H1 (cell line): Measurements from ENCODE around the gene DERL2. TPM values are rescaled to one million over a fixed set of nuclear protein-coding genes. Genes with fewer than 3 reads are reported as not detected.

Experiments
- CTCF ChIA-PET: fragments of 300-600 bp; sonication (Branson Sonifier 250); formaldehyde crosslinking; loops from one replicate; lab custom pipeline; 2021; ENCODE audit not compliant: partially characterized antibody; lab: Charles Lee
- POLR2A ChIA-PET: fragments of 300-600 bp; sonication (Branson Sonifier 250); formaldehyde crosslinking; loops from one replicate; lab custom pipeline; 2021; ENCODE audit warnings: inconsistent platforms; ENCODE audit not compliant: partially characterized antibody; lab: Charles Lee
- DNase-seq, 2 experiments: peaks; one replicate each; pipeline versions ENCODE4 v3.0.0 to v3.0.0-alpha.2; 2010 to 2022; ENCODE audit warnings: low spot score in 2 of 2, low read depth in 1 of 2, mixed read lengths in 1 of 2
- FAIRE-seq: peaks from 2 replicates; lab custom pipeline; 2011; peaks lifted over from hg19 to GRCh38; lab: Jason Lieb, UNC
- H2AFZ ChIP-seq: 2 replicates; pipeline ENCODE4 v1.8.1; 2012; ENCODE audit warnings: low read length, inconsistent platforms
- H2AK5ac ChIP-seq: 2 replicates; pipeline ENCODE4 v1.6.1; 2013; ENCODE audit warnings: low read depth, low read length
- H2BK120ac ChIP-seq: replicated peaks from 2 replicates; pipeline ENCODE3; 2013; ENCODE audit warnings: low read depth, low read length, inconsistent platforms
- H2BK12ac ChIP-seq: 2 replicates; pipeline ENCODE4 v1.6.1; 2013; ENCODE audit warnings: low read depth, low read length
- H2BK15ac ChIP-seq: 2 replicates; pipeline ENCODE4 v1.6.1; 2013; ENCODE audit warnings: low read length
- H2BK20ac ChIP-seq: 2 replicates; pipeline ENCODE4 v1.6.1; 2013; ENCODE audit warnings: low read length
- H2BK5ac ChIP-seq: 2 replicates; pipeline ENCODE4 v1.6.1; 2013; ENCODE audit warnings: low read depth, low read length
- H3K14ac ChIP-seq: 2 replicates; pipeline ENCODE4 v1.6.1; 2013; ENCODE audit warnings: inconsistent platforms; ENCODE audit not compliant: insufficient read length
- H3K18ac ChIP-seq: 2 replicates; pipeline ENCODE4 v1.6.1; 2013; ENCODE audit warnings: low read length; ENCODE audit errors: extremely low read depth
- H3K23ac ChIP-seq: 2 replicates; pipeline ENCODE4 v1.6.1; 2013; ENCODE audit warnings: inconsistent platforms; ENCODE audit not compliant: insufficient read length
- H3K23me2 ChIP-seq: 2 replicates; pipeline ENCODE4 v1.6.1; 2013; ENCODE audit warnings: low read depth, low read length
- H3K27ac ChIP-seq: 2 replicates; pipeline ENCODE4 v1.6.1; 2011; ENCODE audit warnings: low read depth, low read length, inconsistent platforms
- H3K27me3 ChIP-seq, 4 experiments: replicated peaks in 1 of 4; 1 replicate in 1 of 4; 2 replicates in 3 of 4; pipeline versions ENCODE4 v1.6.1 to v1.8.1; 2011 to 2013; ENCODE audit warnings: low read length in 3 of 4, mild to moderate bottlenecking in 3 of 4, inconsistent platforms in 2 of 4, mixed read lengths in 2 of 4, moderate library complexity in 1 of 4; ENCODE audit not compliant: control insufficient read depth in 3 of 4, insufficient read depth in 3 of 4; ENCODE audit errors: extremely low read depth in 1 of 4
- H3K36me3 ChIP-seq, 4 experiments: 2 replicates each; pipeline versions ENCODE4 v1.6.1 to v1.8.1; 2011 to 2013; ENCODE audit warnings: mild to moderate bottlenecking in 4 of 4, low read length in 3 of 4, moderate library complexity in 2 of 4, control low read depth in 1 of 4, inconsistent platforms in 1 of 4; ENCODE audit not compliant: insufficient read depth in 4 of 4, control insufficient read depth in 2 of 4
- H3K4ac ChIP-seq: replicated peaks from 2 replicates; pipeline ENCODE3; 2013; ENCODE audit warnings: low read length, low read depth, mixed read lengths, inconsistent platforms; ENCODE audit not compliant: insufficient read length
- H3K4me1 ChIP-seq, 4 experiments: replicated peaks in 1 of 4; 1 replicate in 1 of 4; 2 replicates in 3 of 4; pipeline versions ENCODE4 v1.6.1 to v1.8.1; 2011 to 2013; ENCODE audit warnings: low read length in 3 of 4, inconsistent platforms in 2 of 4, mixed read lengths in 1 of 4; ENCODE audit not compliant: insufficient read depth in 4 of 4, control insufficient read depth in 3 of 4
- H3K4me2 ChIP-seq, 2 experiments: 2 replicates each; pipeline versions ENCODE4 v1.6.1 to v1.8.1; 2011 to 2013; ENCODE audit warnings: low read depth in 2 of 2, low read length in 2 of 2, control low read depth in 1 of 2, inconsistent platforms in 1 of 2, mild to moderate bottlenecking in 1 of 2; ENCODE audit not compliant: insufficient read depth in 1 of 2
- H3K4me3 ChIP-seq, 4 experiments: fragments of 200-600, 300-600 bp in 1 of 4; sonication (generic), shearing (Covaris generic), sonication (Bioruptor Twin) in 1 of 4; 2 replicates each; pipeline versions ENCODE4 v1.5.1 to v1.8.1; 2011 to 2016; ENCODE audit warnings: low read length in 4 of 4, low read depth in 3 of 4, control low read depth in 2 of 4, inconsistent platforms in 2 of 4, mild to moderate bottlenecking in 2 of 4, mixed read lengths in 1 of 4, moderate library complexity in 1 of 4; ENCODE audit not compliant: insufficient read depth in 2 of 4; ENCODE audit errors: extremely low read depth in 1 of 4
- H3K56ac ChIP-seq: replicated peaks from 2 replicates; pipeline ENCODE3; 2013; ENCODE audit warnings: low read depth, mild to moderate bottlenecking, mixed read lengths, low read length, inconsistent platforms; ENCODE audit not compliant: insufficient read length
- H3K79me1 ChIP-seq: 2 replicates; pipeline ENCODE4 v1.6.1; 2013; ENCODE audit warnings: low read depth, low read length, control low read depth
- H3K79me2 ChIP-seq, 2 experiments: 2 replicates each; pipeline versions ENCODE4 v1.6.1 to v1.8.1; 2012 to 2013; ENCODE audit warnings: low read length in 2 of 2, mild to moderate bottlenecking in 2 of 2, inconsistent platforms in 1 of 2; ENCODE audit not compliant: insufficient read depth in 2 of 2, control insufficient read depth in 1 of 2
- H3K9ac ChIP-seq, 4 experiments: replicated peaks in 1 of 4; 1 replicate in 1 of 4; 2 replicates in 3 of 4; pipeline versions ENCODE4 v1.6.1 to v1.8.1; 2011 to 2013; ENCODE audit warnings: low read depth in 3 of 4, low read length in 3 of 4, control low read depth in 2 of 4, mild to moderate bottlenecking in 2 of 4, moderate library complexity in 2 of 4, inconsistent platforms in 1 of 4; ENCODE audit errors: extremely low read depth in 1 of 4
- H3K9me3 ChIP-seq, 2 experiments: 2 replicates each; pipeline versions ENCODE4 v1.6.1 to v1.8.1; 2012 to 2013; ENCODE audit warnings: mild to moderate bottlenecking in 2 of 2, moderate library complexity in 2 of 2, control low read depth in 1 of 2, inconsistent platforms in 1 of 2, low read depth in 1 of 2, low read length in 1 of 2, mixed read lengths in 1 of 2; ENCODE audit not compliant: insufficient read depth in 2 of 2
- H4K20me1 ChIP-seq, 2 experiments: replicated peaks in 1 of 2; 2 replicates each; pipeline versions ENCODE3 to v1.8.1; 2011 to 2013; ENCODE audit warnings: inconsistent platforms in 2 of 2, low read length in 2 of 2, mild to moderate bottlenecking in 1 of 2; ENCODE audit not compliant: insufficient read depth in 2 of 2, control insufficient read depth in 1 of 2
- H4K5ac ChIP-seq: 2 replicates; pipeline ENCODE4 v1.6.1; 2013; ENCODE audit warnings: low read length, low read depth, mixed read lengths, inconsistent platforms; ENCODE audit not compliant: insufficient read length
- H4K8ac ChIP-seq: 2 replicates; pipeline ENCODE4 v1.8.0; 2013; ENCODE audit warnings: mild to moderate bottlenecking, moderate library complexity, low read length, inconsistent platforms; ENCODE audit not compliant: insufficient read depth; ENCODE audit errors: extremely low read depth
- H4K91ac ChIP-seq: replicated peaks from 2 replicates; pipeline ENCODE3; 2013; ENCODE audit warnings: low read length, mixed read lengths, inconsistent platforms; ENCODE audit not compliant: insufficient read length
- BRCA1 ChIP-seq: IDR thresholded peaks from 2 replicates; pipeline ENCODE4 v1.6.1; 2012; ENCODE audit warnings: low read depth, low read length, improper control_type of control experiment
- HDAC2 ChIP-seq, 2 experiments: fragments of 300-600 bp in 1 of 2; sonication (generic) in 1 of 2; IDR thresholded peaks; 2 replicates each; pipeline ENCODE4 v1.6.1; 2011 to 2012; ENCODE audit warnings: low read depth in 2 of 2, low read length in 2 of 2, mild to moderate bottlenecking in 2 of 2, moderate library complexity in 2 of 2, borderline replicate concordance in 1 of 2, inconsistent platforms in 1 of 2
- POU5F1 ChIP-seq: IDR thresholded peaks from 2 replicates; pipeline ENCODE4 v1.6.1; 2011; ENCODE audit warnings: low read depth, mild to moderate bottlenecking, low read length, moderate library complexity
- YY1 ChIP-seq: IDR thresholded peaks from 2 replicates; pipeline ENCODE4 v1.6.1; 2011; ENCODE audit warnings: low read depth, mild to moderate bottlenecking, low read length
- WGBS, 2 experiments: shearing (Covaris generic) in 1 of 2; methylation state at CpG; one replicate each; pipeline versions ENCODE4 v1.1.6 to v1.1.7; 2013 to 2015; ENCODE audit warnings: low lambda C conversion rate in 2 of 2, mixed read lengths in 2 of 2, inconsistent platforms in 1 of 2, low coverage in 1 of 2, missing lambda C conversion rate in 1 of 2; ENCODE audit not compliant: insufficient replicate concordance in 2 of 2, insufficient coverage in 1 of 2, insufficient read length in 1 of 2; ENCODE audit errors: extremely low coverage in 1 of 2, missing lambda C conversion rate in 1 of 2; 5-methylcytosine and 5-hydroxymethylcytosine counted together
- polyA plus RNA-seq, 7 experiments: library from polyadenylated mRNA; depleted of rRNA in 3 of 7; stranded (reverse) in 5 of 7; unstranded in 2 of 7; fragments of >200 nt in 5 of 7; fragments of 200-250 nt in 2 of 7; gene quantifications; 1 replicate in 5 of 7; 2 replicates in 1 of 7; 4 replicates in 1 of 7; pipeline versions ENCODE4 v1.2.1 to v1.2.3, GENCODE V29; 2011 to 2013; ENCODE audit warnings: missing spikeins in 2 of 7, mixed read lengths in 2 of 7
- total RNA-seq: library from RNA; stranded (reverse); fragmentation: NEBNext Ultra II Directional; extraction: Animal tissue kit (Norgen Biotek cat#: 25700); gene quantifications from 2 replicates; pipeline ENCODE4 v1.2.1, GENCODE V29; 2021

DERL2 gene
- total and polyA plus RNA-seq, 2 of the 8 experiments (the other 6 are each of a cell fraction or from before 2014, with no cell fraction given), result 55.3 to 58.4 TPM

- Histone ChIP-seq H3K23me2 (no peaks in the 10 kb centered on the region; the same call in 1 of the 2 replicates), H4K91ac (no peak overlapping the region), H2AFZ (no peak overlapping the region), H2BK5ac (no peak overlapping the region), H4K20me1 (no peaks in the 10 kb centered on the region), H3K27me3 (no peaks in the 10 kb centered on the region), H3K56ac (no peak overlapping the region), H3K4ac (no peak overlapping the region), H3K18ac (no peak overlapping the region), H2AK5ac (no peak overlapping the region), H3K79me2 (no peaks in the 10 kb centered on the region), H3K79me1 (no peaks in the 10 kb centered on the region), H3K27ac (no peak overlapping the region), H3K36me3 (no peaks in the 10 kb centered on the region), H2BK12ac (no peak overlapping the region), H3K4me3 (no peak overlapping the region), H4K5ac (no peak overlapping the region), H3K9me3 (no peaks in the 10 kb centered on the region), H3K9ac (no peak overlapping the region), H3K4me1 (no peaks in the 10 kb centered on the region), H2BK15ac (no peak overlapping the region), H2BK120ac (no peak overlapping the region), H3K23ac (no peak overlapping the region), H3K4me2 (no peak overlapping the region), H2BK20ac (no peak overlapping the region), H3K14ac (no peak overlapping the region), H4K8ac (no peak overlapping the region)
- TF ChIP-seq POU5F1 (no peak), BRCA1 (no peak), HDAC2 (IDR thresholded peaks at IDR 0.05; ENCODE audit: borderline replicate concordance in 1 of 2, low read depth in 2 of 2, low read length in 2 of 2) (no peak), YY1 (no peak)
- ChIA-PET POLR2A (no interaction called here), CTCF (interaction anchor here (0.9 to 1.0 kb wide), 2 partner anchors 9 to 26 kb away, joined by 3 to 4 read pairs; no protein-coding TSS in a partner anchor)
- DNase-seq, result no peak
- WGBS, 2 experiments, result 90% methylated on average over 7 of the region's 10 CpGs; no CpG with 5 or more reads in 1 of the 2 experiments
- FAIRE-seq, result no peak
Observed at GRCh38 chr17:5514976-5515375, 29.0 kb upstream of the DERL2 start.
